KBM-7 (cell line): Measurements from ENCODE around the gene SUGP2.
"Not testable (repeated sequence)": the region's sequence is repeated elsewhere in the genome, so short reads cannot be mapped to it uniquely, and the experiment has no call there.

Source experiments
- DNase-seq: peaks from one replicate; pipeline ENCODE4 v3.0.0-alpha.2; 2015
- in situ Hi-C: fragments of 300-500 bp; cut with MboI; formaldehyde crosslinking; loops from 2 replicates; pipeline ENCODE4 v1.14.3; 2020; ENCODE audit warnings: low sequenced_read_pairs, low pct_unique_long_range_greater_than_20kb, mixed read lengths

SUGP2 gene

DNA sequence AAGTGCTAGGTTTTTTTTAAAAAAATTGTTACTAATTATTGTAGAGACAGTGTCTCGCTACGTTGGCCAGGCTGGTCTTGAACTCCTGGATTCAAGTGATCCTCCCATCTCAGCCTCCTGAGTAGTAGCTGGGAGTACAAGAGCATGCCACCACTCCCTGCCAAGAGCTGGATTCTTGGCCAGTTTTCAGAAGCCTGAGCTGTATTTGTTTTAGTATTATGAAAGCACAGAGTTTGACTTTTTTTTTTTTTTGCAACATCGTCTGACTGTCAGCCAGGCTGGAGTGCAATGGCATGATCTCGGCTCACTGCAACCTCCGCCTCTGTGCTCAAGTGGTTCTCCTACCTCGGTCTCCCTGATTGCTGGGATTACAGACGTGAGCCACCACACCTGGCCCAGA lies 7.1 kb upstream of the SUGP2 start:
- in situ Hi-C loops = no loop called here
- DNase-seq = no peak

DNA sequence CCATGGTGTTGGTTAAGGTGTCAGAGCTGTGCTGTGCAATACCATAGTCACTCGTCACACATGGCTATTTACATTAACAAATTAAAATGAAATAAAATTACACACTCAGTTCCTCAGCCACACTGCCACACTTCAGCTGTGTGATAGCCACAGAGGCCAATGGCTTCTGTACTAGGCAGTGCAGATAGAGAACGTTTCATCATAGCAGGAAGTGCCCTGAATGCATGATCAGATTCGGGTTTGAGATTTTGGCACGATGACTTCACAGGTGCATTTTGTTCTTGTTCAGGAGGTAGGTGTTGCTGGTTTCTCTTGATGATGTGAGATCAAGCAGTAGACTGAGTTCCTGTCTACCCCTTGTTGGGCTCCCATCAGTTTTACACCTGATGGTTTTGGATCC lies 6.6 kb upstream of the SUGP2 start:
- in situ Hi-C loops = no loop called here
- no peak for DNase-seq

- DNase-seq = peak; percentile 94
- in situ Hi-C loops = no loop called here
Observed at GRCh38 chr19:19034204-19034624, 897 bp upstream of the SUGP2 start.

DNA sequence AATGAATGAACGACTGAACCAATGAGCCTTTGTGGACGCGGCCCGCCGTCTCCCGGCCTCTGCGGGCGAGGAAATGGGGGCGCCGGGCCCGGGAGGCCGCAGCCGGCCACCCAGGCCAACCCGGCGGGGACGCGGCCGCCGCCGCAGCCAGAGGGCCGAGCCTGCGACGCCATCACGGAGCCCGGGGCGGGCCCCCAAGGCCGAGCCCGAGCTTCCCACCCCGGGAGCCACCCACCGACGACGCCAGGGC lies 216 bp downstream of the SUGP2 start:
- in situ Hi-C loops = no loop called here
- DNase-seq = no peak

DNA sequence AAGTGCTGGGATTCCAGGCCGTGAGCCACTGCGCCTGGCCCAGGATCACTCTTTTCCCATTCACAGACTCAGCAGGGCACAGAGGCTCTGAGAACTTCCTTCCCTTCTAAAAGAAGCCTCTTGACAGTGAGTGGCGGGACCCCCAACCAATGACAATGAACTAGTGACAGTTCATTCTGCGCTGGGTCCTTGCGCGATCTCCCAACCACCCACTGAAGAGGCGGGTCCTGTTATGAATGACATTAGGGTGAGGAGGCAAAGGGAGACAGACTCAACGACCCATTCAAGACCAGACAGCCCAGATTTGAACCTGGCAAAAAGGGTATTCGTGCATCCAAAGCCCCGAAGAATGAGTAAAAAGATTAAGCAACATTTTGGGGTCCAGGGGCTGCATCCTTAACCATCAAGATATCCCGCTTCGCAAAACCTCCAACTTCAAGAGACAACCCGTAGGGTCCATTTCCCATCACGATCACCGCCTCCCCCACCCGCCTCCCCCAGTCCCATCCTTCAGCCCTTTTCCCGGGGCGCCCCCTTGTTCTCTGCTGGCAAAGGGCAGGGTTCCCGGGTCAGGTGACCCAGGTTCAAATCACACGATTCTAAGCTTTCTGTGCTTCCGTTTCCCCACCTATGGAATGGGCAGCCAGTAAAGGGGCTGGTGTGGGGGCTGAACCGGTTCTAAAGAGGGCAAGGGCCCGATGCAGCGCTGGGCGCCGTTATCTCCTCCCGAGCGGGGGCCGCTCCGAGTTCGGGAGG lies 719 bp downstream of the SUGP2 start:
- peak; percentile 95 for DNase-seq
- in situ Hi-C loops = no loop called here

DNA sequence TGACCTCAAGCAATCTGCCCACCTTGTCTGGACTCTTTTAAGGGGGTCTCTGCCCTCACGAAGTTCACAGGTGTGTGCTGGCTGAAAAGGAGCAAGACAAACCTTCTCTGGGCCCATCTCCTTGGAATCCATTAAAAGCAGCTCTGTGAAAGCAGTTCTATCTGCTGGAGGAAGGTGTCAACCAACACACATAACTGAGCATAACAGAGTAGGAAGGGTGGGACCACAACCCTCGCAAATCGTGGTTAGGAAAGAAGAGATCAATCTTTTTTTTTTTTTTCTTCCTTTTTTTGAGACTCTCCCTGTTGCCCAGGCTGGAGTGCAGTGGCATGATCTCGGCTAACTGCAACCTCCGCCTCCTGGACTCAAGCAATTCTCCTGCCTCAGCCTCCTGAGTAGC lies 1.4 kb downstream of the SUGP2 start:
- in situ Hi-C loops = no loop called here

DNA sequence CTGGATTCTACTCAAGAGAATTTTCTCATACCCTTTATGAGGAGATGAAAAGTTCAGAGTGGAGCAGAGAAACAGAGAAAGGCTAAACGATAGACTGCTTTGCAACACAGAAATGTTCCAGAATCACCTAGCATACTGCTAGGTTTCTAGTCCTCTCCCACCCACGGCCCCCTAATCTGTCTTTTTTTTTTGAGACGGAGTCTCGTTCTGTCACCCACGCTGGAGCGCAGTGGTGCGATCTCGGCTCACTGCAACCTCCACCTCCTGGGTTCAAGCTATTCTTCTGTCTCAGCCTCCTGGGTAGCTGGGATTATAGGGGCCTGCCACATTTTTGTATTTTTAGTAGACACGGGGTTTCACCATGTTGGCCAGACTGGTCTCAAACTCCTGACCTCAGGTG lies 4.8 kb downstream of the SUGP2 start:
- no peak for DNase-seq
- in situ Hi-C loops = no loop called here

More for the DNA sequence above, 1.4 kb downstream of the SUGP2 start:
- DNase-seq = no peak

DNA sequence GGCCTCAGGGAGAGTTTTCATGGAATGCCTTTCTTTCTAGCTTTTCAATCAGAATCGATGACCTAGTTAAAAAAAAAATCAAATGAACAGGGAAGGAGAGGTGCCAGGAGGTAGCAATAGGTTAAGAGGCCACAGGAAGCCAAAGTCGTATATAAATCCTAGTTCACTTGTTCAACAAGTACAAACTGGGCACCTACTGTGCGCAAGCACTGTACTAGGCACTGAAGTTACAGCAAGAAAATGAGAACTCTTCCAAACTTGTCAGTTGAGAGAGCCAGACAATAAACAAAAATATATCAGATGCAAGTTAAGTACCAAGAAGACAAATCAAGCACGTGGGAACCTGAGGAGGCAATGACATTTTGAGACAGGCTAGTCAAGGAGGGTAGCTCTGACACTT lies 6.1 kb downstream of the SUGP2 start:
- no peak for DNase-seq
- in situ Hi-C loops = no loop called here

DNA sequence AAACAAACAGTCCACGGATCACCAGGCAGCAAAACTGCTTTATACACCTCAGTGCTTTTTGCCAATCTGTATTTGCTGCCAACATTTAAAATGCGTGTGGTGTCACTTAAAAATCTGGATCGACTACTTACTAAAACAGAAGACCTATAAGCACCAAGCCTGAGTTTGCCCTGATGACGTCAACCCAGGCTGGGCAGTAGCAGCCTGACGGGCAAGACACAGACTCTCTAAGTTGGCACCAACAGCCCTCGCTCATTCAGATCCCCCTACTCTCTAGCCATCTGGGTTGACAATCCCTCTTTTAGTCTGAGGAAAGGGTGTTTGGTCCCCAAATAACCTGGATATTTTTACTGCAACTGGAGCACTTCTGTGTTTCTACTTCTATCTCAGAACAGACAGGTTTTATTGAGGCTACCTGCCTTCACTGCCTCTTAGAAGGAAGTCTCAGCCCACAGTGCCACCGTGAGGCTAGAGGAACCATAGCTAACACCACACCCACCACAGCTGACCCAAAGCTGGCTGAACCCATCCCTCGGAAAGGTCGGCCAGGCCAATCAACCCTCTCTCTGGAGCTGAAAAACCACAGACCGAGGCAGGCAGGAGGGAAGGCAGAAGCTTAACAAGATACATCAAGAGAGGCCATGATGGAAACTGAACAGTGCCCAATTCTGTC lies 6.9 kb downstream of the SUGP2 start:
- in situ Hi-C loops = no loop called here
- peak; percentile 25 for DNase-seq

- in situ Hi-C loops = no loop called here
- DNase-seq = no peak
Observed at GRCh38 chr19:19025861-19026260, 7.5 kb downstream of the SUGP2 start.

- in situ Hi-C loops, DNase-seq: not testable (repeated sequence)
Observed at GRCh38 chr19:19023376-19023775, 9.9 kb downstream of the SUGP2 start.

DNA sequence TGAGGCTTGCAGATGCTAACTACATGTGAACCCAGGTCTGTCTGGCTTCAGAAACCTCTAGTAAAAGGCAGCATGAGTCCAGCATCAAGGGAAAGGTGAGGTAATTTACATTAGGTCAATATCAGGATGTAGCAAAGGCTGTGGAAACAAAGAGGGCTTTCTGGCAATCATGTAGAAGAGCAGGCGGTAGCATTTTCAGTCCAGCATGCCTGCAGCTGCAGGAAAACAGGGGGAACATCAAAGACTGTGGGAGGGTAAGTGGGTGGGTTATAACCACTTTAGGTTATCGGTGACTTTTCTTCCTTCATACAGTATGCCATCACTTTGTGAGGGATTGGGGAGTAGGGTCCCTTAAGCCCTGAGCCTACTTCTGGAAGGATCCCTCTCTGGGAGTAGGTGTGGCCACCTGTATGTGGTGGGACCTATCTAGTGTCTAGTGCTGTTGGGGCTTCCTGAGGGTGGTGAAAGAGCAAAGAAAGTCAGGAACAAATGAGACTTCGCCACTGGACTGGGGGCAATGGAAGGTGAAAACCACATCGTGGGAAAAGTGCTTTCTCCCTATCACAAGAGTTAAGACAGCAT lies 10.8 kb downstream of the SUGP2 start:
- no peak for DNase-seq
- in situ Hi-C loops = no loop called here

DNA sequence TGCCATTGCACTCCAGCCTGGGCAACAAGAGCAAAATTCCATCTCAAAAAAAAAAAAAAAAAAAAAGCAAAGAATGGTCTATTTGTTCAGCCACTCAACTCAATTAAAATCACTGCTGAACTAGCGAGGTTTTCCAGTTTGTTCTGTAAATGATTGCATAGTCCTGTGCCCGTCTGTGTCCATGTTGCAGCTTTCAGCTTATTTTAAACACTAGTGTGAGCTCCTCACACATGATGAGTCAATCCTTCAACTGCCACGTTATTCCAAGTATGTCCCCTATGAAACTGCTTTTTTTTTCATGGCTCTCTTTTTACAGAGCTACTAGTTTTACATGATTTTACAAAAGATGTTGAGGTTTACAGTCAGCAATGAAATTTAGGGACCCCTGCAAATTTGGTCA lies 12.2 kb downstream of the SUGP2 start:
- in situ Hi-C loops = no loop called here
- no peak for DNase-seq

- DNase-seq = no peak
- in situ Hi-C loops = no loop called here
Observed at GRCh38 chr19:19010551-19010950, 22.8 kb downstream of the SUGP2 start.

DNA sequence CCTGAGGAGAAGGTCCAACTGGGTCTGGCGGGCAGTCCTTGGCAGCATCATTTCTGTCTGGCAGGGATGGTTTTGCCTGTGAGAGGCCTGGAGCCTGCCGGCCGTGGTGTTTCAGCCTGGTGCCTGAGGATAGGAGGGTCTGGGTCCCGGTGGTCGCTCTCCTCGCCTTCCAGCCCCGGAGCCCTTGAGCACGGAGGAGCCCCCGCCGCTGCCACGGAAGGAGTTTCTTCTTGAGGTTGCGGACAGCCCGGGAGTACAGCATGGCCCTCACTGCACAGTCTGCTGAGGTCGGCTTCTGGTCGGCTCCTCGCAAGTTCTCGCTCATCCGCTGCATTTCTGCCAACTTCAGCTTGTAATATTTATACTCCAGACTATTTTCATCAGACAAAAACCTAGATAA lies 23.4 kb downstream of the SUGP2 start:
- in situ Hi-C loops = no loop called here

DNA sequence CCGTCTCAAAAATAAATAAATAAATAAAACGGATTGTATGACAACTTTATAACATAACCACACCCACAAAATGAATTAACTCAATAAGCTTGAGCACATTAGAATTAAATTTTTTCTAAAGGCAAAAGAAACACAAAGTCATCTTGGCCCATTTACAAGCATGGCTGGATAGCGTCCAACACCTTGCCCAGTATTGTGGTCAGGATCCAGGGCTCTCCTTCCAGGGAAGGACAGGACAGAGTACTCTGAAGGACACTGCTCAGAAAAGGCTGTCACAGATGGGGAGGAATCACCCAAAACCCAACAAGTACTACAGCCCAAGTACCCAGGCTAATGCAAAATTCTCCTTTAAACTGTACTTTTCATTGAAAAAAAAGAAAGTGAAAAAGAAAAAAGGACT lies 27.1 kb downstream of the SUGP2 start:
- in situ Hi-C loops = no loop called here

More for the DNA sequence above, 23.4 kb downstream of the SUGP2 start:
- DNase-seq = no peak

DNA sequence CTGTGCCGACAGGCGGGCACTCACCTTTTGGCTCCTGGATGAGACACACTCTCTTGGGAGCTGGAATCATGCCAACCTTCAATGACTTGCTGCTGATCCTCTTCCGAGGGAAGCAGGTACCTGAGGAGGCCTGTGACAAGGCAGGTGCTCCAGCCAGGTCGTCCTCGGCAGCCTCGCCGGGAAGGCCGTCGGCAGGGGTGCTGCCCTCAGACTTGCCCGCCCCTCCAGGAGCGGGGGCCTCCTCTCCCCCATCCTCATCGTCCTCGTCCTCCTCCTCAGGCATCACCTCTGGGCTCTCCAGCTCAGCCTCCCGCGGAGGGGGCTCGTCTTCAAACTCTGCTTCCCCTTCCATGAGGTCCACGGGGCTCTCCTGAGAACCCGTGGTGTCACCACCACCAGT lies 29.2 kb downstream of the SUGP2 start:
- in situ Hi-C loops = no loop called here
- no peak for DNase-seq

More for the DNA sequence above, 27.1 kb downstream of the SUGP2 start:
- no peak for DNase-seq

DNA sequence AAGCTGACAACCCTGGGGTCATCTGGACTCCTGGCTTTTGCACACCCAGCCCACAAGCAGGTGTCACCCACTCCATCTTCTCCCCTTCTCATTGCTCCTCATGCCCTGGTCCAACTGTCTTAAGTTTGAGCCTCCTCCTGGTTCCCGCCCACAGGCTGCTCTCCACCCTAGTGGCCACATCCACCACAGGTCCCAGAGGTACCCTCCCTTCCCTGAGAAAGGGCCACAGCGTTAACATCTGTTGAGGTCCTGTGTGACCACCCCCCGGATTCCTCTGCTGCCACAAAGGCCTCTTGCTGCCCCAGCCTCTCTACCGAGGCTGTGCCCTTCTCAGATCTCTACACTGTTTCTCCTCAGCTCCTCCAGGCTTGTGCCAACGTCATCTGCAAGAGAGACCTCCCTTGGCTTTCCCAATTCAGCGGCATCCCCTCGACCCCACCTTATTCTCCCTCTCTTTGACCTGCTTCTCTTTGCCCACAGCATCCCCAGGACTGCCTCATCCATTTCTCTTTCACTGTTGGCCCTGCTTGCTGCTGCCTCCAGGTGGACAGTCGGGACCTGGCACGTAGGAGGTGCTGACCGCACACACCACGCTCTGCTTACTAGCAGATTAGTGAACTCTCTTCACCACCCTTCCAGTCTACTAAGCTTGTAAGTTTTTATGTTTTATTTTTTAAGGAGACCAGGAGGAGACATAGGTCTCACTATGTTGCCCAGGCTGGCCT lies 33.3 kb downstream of the SUGP2 start:
- DNase-seq = no peak
- in situ Hi-C loops = no loop called here

GRCh38 chr19:18999016-18999758 lies 34.1 kb downstream of the SUGP2 start:
- no peak for DNase-seq
- in situ Hi-C loops = no loop called here
